GM19438 (cell line): ENCODE measurements around the gene MAGI2.

Experiments
- ATAC-seq: cut with Tn5 transposase; IDR thresholded peaks from one replicate; pipeline ENCODE4 v1.9.1; 2021; ENCODE audit warnings: low read depth; ENCODE audit not compliant: unreplicated experiment

MAGI2 gene

GRCh38 chr7:78047800-78048199 is 1405.7 kb downstream of the MAGI2 start:
- no peak for ATAC-seq

DNA sequence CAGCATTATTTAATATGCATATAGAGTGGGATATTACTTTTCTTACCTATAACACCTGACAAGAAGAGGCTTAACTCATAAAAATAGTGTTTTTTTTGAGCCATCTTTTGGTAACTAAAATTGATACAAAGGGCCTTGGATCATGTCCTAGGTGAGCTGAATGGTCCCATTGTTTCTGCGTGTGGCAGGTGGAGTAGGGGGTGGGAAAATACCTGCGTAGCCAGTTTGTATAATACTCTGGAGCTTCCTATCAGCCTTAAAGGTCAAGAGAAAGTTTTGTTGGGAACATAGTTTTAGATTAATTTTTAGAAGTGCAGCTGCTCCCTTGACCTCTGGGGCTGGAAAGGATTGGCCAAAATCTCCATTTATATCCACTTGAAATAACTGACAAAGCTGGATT is 1410.3 kb downstream of the MAGI2 start:
- ATAC-seq = no peak

- no peak for ATAC-seq
Measured at GRCh38 chr7:78041423-78041822, 1412.0 kb downstream of the MAGI2 start.

GRCh38 chr7:78039790-78040776 is 1413.4 kb downstream of the MAGI2 start:
- peak; percentile 95 for ATAC-seq

DNA sequence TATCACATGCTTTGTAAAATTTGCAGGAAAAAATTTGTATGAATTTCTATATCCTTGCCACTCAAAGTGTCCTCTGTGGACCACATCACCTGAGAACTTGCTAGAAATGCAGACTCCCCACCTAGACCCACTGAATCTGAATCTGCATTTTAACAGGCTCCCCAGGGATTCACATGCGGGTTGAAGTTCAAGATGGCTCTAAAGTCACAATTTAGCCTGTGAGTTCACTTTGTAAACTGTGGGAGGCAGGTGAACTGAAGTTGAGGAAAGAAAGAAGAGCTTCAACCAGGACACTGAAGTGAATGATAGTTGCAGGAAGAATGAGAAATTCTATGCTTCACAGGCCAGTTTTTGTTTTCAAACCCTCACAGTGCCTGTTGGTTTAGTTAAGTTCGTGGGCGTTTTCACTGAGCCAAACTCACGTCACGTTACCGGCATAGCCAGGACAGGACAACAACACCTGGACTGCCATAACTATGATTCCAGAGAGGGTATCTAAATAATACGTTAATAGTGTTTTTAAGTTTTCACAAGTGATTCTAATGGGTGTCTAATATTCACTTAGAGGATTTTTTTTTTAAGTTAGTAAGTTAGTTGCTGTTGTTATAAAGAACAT is 1414.9 kb downstream of the MAGI2 start:
- ATAC-seq = no peak

DNA sequence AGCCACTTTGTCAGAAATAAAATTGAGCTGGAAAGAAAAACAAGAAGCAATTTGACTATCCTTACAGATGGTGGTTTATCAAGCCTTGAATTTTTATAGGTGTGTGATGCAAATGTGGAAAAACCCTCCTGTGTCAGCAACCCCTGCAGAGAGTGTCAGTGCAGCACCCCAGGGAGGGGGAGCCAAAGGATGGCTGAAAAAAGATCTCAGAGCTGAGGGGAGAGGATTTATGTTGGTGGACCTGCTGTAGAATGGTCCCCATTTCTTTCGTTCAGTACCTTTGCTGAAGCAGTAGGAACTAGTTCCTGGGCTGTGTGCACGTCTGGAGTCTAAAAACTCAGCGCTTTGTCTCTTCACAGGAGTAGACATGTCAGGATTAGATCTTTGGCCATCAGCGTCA is 1415.9 kb downstream of the MAGI2 start:
- no peak for ATAC-seq

- no peak for ATAC-seq
Measured at GRCh38 chr7:78033410-78033809, 1420.1 kb downstream of the MAGI2 start.

- no peak for ATAC-seq
Measured at GRCh38 chr7:78026492-78026891, 1427.0 kb downstream of the MAGI2 start.

- no peak for ATAC-seq
Measured at GRCh38 chr7:78024591-78024990, 1428.9 kb downstream of the MAGI2 start.

- ATAC-seq = no peak
Measured at GRCh38 chr7:78023191-78023590, 1430.3 kb downstream of the MAGI2 start.

- ATAC-seq = no peak
Measured at GRCh38 chr7:78022165-78022564, 1431.3 kb downstream of the MAGI2 start.

DNA sequence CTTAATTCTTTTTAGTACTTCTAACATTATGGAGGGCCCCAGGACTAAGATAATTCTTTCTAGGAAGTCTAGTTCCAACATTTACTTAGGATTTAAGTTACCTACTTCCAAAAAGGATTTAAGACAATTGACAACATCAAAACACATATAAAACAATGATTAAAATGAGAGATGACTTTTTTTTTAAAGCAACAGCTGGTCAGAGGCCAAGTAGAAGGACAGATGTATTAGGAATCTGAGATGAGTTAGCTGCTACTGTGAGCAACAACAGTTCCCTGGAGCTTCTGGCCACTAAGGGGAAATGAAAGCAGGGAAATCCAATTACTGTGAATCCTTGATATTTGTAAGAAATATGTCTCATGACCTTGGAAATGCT is 1432.6 kb downstream of the MAGI2 start:
- no peak for ATAC-seq

- peak; percentile 39 for ATAC-seq
Measured at GRCh38 chr7:78020136-78020873, 1433.2 kb downstream of the MAGI2 start.

DNA sequence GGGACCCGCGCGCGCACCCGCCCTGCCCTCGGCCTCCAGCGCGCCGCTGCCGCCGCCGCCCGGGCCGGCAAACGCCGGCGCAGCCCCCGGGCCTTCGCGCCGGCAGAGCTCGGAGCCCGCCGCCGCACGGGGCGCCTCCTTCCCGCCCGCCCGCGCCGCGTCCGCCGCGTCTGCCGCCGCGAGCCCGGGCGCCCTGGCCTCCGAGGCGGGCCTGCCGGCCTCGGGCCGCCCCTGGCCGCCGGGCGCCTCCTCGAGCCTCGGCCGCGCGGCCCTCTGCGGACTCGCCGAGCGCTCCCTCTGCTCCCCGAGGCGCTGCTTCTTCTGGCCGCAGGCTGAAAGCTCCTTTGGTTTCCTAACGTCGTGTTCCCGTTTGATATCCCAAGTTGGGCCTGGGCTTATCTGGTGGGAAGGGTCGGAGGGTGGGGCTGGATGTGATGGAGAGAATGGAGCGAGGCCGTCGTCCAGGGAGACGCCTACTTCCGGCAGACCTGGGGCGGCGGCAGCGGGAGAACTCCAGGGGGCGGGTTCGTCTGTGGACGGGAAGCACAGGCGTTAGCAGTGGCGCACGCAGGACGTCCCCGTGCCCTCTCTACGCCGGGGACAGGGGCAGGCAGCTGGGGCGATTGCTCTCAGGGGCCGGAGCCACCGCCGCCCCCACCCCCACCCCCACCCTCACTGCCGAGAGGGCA is 1433.9 kb downstream of the MAGI2 start:
- ATAC-seq = peak; percentile 85

GRCh38 chr7:78018641-78019446 is 1434.6 kb downstream of the MAGI2 start:
- ATAC-seq = peak; percentile 1

DNA sequence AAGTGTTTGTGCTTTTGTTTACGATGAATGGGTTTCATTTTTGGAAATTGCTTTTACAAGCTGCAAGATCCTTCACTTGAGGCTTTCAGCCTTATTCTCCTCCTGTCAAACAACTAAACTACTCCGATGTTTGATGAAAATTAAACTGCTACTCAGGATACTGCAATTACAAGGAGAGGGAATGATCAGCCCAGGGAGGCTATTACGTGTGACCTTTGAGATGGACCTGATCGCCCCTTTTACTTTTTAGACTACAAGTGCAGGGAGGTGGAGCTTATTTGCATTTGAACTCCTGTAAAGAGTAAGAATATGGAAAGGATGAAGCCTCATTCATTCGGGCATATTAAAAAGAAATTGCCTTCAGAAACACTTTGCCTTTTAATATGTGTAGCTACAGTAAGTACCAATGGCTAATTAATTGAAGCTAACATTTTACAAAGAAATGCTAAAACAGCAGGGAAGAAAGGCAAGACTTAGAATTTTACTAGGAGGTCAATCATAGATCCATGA is 1435.8 kb downstream of the MAGI2 start:
- no peak for ATAC-seq

DNA sequence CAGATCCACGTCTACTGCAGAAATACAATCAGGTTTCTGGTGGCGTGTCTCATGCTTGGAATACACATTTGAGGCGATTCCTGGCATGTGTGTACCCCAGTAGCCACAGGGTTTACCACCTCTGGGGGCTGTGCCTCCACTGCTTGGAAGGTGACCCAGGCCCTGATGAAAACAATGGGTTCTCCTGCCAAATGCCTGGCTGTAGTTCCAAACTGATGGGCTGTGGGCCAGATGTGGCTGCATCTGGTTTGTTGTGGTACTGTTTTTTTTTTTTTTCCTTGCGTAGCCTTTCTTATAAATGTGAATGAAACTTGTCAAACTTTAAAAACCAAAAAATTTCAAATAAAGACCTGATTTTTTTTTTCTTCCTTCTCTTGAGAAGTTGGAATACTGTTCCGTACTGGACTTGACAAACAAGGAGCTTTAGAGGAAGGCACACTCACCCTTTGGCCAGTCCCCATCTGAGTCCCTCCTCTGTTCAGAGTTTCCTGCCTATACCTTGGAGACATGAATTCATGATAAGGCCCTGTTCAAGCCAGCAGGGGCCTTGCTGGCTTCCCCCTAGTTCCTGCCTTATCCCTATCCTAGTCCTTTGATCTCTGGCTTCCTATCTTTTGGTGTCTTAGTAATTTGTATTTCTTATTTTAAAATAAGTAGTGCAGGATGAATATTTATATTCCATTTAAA is 1437.8 kb downstream of the MAGI2 start:
- no peak for ATAC-seq

- ATAC-seq = no peak
Measured at GRCh38 chr7:78014401-78014800, 1439.1 kb downstream of the MAGI2 start.

- no peak for ATAC-seq
Measured at GRCh38 chr7:78013386-78013785, 1440.1 kb downstream of the MAGI2 start.
